Left lobe of liver (tissue), 2 donors: ENCODE results near the gene WDR90. TPM values are rescaled to one million over a fixed set of nuclear protein-coding genes. Genes with fewer than 3 reads are reported as not detected.
"Not testable (repeated sequence)": the region's sequence is repeated elsewhere in the genome, so short reads cannot be mapped to it uniquely, and the experiment has no call there.

Source experiments
- ATAC-seq: fragments of 200-7000 bp; cut with Tn5 transposase; one replicate; pipeline ENCODE4 v1.9.1; 2020; ENCODE audit warnings: mild to moderate bottlenecking, moderate library complexity
- DNase-seq: peaks from one replicate; pipeline ENCODE4 v3.0.0-alpha.2; 2020; ENCODE audit warnings: low spot score
- total RNA-seq: library from RNA; stranded (reverse); gene quantifications from one replicate; pipeline ENCODE4 v1.2.1, GENCODE V29; 2021
- donor health status: DM: no; HTN: no; CAD: no; lungs with moderate emphysema.
- donor health status: DM: no; HTN: yes; CAD: no.

The WDR90 gene
- total RNA-seq, 1 donor from 2014 or later: 17.2 TPM

DNA sequence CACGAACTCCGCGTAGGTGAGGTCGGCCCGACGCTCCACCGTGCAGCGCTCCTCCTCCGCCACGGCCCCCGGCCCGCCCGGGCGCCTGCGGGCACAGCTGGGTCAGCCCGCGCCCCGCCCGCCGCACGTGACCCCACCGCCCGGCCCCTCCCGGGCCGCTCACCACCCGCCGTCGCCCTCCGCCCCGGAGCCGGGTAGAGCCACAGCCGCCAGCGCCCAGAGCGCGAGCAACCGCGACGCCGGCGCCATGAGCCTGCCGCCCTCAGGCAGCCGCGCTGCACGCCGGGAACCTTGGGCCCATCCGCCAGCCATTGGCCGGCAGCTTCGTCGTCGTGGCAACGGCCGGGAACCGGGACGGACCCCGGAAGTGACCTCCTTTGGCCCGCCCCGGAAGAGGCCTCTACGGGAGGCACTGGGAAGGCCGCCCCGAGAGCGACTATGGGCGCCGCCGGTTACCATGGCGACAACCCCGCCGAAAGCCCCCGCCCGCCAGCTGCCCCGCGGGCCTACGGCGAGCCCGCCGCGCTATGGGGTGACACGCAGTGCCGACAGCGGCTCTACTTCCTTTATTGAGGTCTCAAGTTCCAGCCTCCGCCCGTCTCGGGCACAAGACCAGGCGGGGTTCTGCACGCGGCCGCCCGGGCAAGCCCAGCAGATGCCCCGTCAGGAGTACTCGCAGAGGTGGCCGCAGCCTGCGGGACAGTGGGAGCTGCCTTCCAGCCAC, 35.1 kb downstream of the WDR90 start, which contains the start of gene JMJD8:
Gene JMJD8 (minus strand): TSS at position 264 of the 724 bp plus-strand sequence. CDS start 15 bp downstream, at position 249.
- peak; percentile 98 for DNase-seq

DNA sequence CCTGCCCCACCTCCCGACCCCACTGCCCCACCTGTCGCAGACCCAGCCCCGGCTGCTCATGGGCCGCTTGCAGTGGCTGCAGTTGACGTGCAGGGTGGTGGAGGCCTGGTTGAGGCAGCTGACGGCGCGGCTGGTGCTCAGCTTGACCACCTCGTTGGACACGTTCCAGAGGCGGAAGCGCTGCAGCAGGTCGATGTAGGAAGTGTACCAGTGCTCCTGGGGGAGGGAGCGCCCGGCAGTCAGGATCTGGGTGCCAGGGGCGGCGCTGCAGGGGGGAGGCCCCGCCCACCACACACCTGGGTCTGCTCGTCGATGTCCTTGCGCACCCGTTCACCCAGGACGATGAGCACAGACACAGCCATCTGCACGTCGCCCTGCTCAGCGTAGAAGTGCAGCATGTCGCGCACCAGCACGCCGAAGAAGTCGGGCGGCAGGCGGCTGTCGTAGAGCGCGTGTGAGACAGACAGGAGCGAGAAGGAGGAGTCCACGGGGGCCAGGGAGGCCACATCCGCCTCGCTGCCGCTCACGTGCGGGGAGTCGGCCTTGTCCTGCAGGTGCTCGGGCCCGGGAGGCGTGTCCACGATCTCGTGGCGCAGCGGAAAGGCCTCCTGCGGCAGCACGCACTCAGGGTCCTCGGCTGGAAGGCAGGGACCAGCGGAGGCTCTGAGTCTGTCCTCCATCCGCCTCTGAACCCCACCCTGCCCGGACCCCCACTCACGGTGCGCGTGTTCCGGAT, 36.0 kb downstream of the WDR90 start:
- DNase-seq (peak; percentile 65), ATAC-seq (no peak)

More for the DNA sequence above, 35.1 kb downstream of the WDR90 start, which contains the start of gene JMJD8:
- peak; percentile 63 for ATAC-seq

DNA sequence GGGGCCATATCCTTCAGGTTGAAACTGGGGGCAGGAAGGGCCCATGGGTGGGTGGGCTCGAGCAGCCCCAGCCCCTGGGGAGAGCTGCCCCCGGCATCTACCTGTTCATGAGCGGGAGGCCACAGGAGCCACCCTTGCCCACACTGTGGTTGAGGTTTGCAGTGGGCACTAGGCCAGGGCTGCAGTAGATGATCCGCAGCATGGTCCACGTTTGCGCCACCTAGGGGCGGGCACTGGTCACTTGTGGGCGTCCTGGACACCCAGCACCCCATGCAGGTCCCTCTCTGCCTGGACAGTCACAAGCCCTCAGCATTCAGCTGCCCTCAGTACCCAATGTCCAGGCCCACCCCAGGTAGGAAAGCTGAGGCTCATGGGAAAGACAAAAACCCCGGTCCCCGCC, 36.8 kb downstream of the WDR90 start:
- DNase-seq (peak; percentile 65), ATAC-seq (peak; percentile 8)

DNA sequence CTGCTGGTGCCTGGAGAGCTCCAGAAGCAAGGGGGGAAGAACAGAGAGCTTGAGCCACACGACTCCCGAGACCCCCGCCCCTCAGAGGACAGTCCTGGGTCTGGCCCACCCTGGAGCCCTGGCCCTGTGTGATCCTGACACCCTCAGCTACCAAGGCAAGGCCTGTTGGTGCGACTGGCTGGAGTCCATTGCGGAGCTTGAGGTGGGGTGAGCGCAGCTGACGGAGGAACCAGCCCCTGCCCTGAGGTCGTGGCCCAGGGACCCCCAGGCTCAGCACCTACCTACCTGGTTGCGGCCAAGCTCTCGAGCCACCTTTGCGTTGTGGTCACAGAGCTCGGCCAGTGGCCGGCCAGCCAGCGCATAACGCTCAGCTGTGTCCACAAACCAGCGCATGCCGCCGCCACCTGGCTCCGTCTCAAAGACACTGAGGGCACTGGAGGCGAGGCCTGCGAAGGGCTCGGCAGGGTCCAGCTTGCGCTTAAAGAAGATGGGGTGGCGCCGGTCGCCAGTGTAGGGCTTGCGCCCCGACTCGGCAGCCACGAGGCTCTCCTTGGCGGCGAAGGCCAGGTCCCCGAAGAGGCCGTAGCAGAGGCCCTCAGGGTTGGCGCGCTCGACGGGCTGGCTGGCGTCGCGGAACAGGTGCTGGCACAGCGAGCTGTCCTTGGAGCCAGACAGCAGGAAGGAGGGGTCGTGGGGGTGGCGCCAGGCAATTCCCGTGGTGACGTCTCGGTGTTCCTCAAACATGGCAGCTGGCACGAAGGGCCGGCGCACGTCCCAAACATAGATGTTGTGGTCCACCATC, 37.5 kb downstream of the WDR90 start:
- DNase-seq (no peak), ATAC-seq (no peak)

DNA sequence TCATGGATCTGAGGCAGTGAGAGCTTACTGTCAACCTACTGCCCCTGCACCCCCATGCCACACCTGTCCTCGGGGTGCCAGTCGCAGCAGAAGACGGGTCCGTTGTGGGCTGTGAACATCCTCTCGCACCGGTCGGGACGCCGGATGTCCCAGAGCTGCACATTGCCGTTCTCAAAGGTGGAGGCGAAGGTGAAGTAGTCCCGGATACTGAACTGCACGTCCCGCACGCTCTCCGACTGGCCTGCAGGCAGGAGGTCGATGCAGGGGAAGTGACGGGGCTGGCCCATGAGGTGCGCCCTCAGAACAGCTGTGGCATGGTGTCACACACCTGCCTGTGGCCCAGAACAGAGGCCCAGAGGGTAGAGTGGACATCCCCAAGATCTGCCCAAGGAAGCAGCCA, 38.3 kb downstream of the WDR90 start:
- ATAC-seq (no peak), DNase-seq (no peak)

DNA sequence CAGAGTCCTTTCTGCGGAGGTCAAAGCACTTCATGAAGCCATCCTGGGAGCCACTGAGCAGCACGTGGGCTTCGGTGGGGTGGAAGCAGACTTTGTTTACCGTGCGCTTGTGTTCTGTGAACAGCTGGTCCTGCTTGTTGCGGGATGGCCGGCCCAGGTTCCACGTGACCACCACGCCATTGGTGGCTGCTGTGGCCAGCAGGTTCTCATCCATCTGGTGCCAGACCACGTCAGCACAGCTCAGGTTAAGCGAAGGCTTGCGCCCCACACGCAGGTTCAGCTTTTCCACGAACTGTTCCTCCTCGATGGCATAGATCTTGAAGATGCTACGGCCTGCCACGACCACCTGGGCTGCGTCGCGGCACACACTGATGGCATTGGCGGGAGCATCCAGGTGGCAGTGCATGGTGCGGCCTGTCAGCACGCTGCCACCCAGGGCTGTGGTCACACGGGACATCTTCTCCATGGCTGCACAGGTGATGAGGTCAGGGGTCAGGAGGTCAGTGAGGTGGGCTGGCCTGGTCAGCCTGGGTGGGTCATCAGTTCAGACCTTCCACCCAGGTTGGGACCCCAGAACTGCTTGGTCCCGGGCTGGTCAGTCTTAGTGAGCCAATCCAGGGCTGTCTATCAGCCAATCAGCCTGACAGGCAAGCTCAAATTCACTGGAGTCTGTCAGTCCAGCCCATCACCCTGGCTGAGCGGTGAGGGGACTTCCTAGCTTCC, 40.2 kb downstream of the WDR90 start:
- DNase-seq (no peak), ATAC-seq (no peak)

DNA sequence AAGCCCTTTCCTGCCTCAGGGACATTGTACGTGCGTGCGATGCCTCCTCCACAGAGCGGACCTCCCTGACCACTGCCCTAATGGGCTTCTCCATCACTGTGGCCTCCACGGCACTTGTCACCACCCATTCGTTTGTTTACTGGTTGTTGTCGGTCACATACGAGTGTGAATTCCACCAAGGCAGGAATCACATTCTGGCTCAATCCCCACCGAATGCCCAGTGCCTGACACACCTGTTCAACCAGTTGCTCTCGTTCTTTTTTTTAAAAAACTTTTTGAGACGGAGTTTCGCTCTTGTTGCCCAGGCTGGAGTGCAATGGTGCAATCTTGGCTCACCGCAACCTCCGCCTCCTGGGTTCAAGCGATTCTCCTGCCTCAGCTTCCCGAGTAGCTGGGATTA, 42.1 kb downstream of the WDR90 start:
- ATAC-seq, DNase-seq: not testable (repeated sequence)

DNA sequence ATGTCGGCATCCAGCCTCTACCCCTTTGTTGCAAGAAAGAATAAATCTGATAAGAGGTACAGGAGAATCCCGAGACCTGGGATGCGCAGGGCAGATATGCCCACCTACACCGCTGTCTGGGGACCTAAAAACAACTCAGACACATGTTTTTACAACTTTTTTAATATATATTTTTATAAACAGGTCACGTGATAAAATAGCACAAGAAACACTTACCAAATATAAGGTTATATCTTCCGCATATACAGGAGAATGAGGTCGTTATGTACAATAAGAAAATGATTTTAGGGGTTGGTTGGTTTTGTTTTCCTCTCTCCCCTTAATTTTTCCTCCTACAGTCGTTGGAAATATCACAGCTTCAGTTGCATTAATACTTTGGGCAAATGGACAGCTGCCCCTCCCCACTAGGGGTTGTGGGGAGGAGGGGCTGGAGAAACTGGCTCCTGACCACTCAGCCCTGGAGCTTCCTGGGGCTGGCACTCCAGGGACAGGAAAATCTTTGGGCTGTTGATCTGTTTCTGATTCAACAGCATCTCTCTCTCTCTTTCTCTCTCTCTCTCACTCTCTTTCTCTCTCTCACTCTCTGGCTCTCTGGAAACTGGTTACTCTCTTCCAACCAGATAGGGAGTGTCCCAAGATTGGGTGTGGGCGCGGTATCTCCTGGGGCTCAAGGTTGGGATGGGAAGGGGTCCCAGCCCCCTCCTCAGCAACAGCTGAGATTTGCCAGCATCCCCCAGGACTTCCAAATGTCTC, 43.4 kb downstream of the WDR90 start:
- DNase-seq (no peak), ATAC-seq (no peak)

DNA sequence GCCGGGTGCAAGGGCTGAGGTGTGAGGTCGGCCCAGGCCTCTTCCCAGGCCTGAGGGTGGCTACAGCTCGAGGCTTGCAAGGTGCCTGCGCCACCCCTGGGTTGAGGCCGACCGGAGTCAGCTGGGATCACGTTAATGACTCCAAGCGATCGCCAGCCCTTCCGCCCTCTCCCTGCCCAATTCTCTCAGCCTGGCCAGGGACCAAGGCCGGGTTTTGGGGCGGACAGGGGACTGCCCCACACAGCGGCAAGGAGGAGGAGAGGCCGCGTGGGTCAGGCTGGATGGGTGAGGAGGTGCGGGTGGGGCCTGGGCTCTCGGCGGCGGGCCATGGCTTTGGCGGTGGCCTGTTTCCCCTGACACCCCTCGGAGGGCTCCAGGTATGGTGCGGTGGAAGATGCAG, 44.2 kb downstream of the WDR90 start:
- ATAC-seq (no peak), DNase-seq (no peak)

DNA sequence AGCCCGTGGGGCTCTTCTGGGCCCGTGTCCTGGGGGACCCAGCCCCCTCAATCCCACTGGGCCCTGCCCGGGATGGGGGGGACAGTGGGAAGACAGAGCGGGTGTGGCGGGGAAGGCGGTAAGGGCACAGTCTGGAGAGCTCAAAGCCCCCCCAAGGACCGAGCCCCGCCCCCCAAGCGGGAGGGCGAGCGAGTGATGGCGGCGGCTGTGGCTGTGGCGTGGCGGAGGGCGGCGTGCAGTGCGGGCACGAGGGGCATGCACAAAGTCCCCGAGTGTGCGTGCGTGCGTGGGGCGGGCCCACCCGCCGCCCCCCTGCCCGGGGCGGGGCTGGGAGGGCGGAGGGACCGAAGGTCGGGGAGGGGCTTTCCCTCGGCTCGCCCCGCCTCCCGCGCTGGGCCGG, 44.6 kb downstream of the WDR90 start:
- ATAC-seq: no peak
- no peak for DNase-seq

DNA sequence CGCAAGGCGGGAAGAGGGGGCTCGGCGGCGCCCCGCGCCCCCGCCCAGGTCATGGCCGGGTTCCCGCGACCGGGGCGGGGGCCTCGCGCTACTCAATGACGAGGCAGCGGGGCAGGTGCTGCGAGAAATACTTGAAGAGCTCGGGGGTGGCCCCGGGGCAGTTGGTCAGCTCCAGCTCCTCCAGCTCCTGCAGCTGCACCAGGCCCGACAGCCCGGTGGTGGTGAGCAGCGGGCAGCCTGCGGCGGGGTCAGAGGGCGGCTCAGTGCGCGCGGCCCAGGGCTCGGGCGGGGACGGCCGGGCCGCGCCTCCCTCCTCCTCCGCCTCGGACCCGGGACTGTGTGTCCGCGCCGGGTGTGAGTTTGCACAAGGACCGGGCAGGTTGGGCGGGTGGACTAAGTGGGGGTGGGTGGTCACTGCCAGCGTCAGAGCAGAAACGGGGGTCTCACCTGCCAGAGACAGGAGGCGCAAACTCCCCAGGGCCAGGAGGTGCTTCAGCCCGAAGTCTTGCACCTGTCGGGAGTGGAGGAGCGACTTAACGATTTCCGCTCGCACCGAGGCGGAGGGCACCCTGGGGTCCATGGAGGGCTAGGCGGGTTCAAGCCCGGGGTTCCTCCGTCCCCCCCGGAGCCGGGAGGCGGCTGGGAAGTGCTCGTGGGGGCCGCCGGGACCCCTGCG, 45.2 kb downstream of the WDR90 start:
- DNase-seq (no peak), ATAC-seq (no peak)

DNA sequence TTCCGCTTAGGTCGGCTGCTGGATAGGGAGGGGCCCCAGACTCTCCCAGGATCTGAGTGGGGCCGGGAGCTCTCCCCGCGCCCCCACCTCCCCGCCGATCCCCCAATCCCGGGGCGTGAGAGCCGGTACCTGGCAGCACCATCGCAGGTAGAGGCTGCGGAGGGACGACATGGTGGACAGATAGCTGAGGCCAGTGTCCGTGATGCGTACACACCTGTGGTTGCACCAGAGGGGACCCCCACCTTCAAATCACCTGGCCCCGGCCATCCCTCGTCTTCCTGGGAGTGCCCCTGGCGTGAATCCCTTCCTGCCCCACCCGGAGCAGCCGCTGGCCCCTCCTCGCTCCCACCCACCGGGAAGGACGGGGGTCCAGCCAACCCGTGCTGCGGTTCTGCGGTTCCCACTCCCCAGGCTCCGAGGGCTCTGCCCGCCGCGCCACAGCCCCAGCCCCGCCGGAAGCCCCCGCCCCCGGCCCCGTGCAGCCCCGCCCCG, 45.7 kb downstream of the WDR90 start:
- ATAC-seq (no peak), DNase-seq (no peak)

DNA sequence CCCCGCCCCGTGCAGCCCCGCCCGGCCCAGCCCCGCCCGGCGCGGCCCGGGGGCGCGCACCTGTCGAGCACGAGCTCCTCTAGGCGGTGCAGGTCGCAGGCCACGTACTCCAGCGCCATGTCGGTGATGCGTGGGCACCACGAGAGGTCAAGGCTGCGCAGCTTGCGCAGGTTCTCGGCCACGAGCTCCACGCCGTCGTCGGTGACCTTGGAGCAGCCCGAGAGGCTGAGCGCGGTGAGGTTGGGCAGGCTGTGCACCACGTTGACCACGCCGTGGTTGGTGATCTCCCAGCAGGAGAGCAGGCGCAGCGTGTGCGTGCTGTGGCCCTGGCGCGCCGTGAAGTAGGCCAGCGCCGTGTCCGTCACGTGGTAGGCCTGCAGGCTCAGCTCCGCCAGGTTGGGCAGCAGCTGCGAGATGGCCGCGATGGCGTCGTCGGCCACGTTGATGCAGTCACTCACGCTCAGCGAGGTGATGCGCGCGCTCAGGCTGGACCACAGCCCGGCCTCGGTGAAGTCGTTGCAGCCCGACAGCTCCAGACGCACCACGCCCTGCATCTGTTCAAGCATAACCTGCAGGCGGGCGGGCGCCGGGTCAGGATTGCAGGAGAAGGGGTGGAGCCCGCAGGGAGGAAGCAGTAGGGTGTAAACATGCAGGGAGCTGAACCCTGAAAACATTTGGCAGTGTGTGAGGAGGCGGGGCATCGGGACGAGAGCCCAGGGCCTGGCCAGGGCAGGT, 46.4 kb downstream of the WDR90 start:
- ATAC-seq (peak; percentile 35), DNase-seq (no peak)

DNA sequence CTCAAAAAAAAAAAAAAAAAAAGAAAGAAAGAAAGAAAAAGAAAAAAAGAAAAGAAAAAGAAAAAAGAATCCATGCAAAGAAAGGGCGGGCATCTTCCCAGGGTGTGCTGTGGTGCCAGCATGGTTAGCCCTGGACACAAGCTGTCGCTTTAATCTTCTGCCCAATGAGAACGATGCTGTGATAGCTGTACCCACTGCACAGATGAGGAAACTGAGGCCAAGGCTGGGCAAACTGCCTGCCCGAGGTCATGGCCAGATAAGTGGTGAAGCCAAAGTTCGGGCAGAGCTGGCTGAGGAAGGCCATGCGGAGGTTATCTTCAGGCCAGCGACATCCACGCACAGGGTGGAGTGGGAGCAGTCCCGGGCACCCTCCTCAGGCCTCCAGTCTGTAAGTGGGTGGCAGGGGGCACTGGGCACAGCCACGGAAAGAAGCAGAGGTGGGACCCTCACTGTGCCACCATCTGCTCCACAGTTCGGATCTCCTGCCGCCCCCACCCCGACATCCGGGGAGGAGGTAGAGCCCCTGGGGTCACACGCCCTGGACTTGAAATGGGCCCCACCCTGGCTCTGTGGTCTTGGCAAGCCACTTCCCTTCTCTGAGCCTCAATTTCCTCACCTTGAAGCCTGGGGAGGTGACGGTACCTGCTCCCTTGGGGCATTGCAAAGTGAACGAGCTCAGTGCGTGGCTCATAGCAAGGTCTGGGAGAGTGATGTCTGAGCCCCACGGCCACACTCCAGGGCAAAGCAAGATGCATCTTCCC, 49.9 kb downstream of the WDR90 start:
- no peak for ATAC-seq
- no peak for DNase-seq

DNA sequence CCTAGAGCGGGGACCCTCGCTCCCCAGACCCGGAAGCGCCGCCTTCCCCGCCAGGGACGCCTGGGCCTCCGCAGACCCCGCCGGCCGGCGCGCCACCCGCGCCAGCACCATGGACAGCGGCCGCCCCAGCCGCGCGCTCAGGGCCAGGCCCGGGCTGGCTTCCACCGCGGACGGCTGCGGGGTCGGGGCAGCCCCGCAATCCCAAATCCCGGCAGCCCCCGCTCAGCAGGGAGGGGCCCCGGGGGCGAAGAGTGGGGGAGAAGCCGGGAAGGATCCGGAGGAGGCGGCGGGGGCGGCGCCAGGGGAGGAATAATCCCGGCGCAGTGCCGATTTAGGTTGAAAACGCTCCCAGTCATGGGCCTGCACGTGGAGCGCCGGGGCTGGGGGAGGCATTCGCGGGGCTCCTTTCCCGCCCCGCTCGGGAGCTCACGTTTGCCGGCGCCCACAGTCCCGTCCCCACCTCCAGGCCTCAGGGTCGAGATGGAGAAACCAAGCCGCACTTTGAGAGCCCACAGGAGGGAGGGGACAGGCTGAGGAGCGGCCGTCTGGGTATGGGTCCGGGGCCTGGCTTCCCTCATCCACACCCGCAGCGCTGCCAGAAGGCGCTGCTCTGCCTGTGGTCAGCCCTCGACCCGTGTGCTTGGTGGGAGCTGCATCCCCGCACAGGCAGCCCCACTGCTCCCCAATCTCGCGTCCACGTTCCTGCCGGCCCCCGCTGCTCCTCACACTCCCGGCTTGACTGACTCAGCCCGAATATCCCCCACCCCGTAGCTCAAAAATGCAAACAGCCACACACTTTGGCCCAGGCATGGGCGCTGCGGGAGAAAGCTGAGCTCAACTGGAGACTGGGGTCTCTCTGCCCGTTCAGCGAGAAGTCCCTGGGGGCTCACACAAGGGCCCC, 51.8 kb downstream of the WDR90 start:
- DNase-seq: no peak
- ATAC-seq: peak; percentile 76

DNA sequence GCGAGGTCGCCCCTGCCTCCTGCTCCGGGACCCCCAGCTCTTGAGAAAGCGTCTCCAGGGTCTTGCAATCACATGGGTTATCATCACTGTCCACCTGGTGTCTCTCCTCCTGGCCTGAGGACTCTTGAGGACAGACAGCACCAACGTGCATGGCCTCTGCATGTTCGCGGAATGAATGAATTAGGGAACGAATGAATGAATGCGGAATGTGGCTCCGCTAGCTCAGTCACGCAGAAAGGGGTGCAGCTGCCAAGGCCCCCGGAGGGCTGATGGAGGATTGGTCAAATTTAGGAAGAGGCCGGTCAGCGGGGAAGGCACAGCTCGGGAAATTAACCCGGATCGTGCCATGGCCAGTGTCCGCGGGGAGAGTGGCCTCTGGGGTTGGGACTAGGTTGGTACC, 53.2 kb downstream of the WDR90 start:
- ATAC-seq (no peak), DNase-seq (no peak)

DNA sequence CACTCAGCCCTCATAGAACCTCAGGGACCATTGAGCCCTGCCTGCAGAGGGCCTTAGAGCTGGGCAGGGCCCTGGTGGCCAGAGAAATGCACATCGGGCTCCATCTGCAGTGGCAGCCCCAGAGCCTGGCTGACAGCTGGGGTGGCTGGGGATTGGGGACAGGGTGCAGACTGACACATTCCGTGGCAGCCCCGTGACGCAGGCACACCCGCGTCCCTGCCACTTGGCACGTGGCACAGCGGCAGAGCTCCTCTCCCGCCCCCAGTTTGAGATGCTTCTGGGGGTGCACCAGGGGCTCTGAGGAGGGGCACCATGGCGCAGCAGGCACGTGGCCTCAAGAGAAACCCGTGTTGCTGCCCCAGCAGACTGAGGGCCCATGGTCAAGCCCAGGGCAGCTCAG, 54.2 kb downstream of the WDR90 start:
- ATAC-seq: no peak
- DNase-seq: no peak
